Keratinocyte (primary cell): ENCODE data around the gene CHODL. TPM values are rescaled to one million over a fixed set of nuclear protein-coding genes. Genes with fewer than 3 reads are reported as not detected.

Experiments used
- DNase-seq: peaks from one replicate; pipeline ENCODE4 v3.0.0-alpha.2; 2011; ENCODE audit warnings: low read depth, missing footprints, low spot score
- FAIRE-seq: peaks from 2 replicates; lab custom pipeline; 2011; peaks lifted over from hg19 to GRCh38; lab: Jason Lieb, UNC
- H2AFZ ChIP-seq: 2 replicates; pipeline ENCODE4 v1.6.0; 2012; ENCODE audit warnings: low read length, control low read depth, inconsistent platforms; ENCODE audit not compliant: control insufficient read depth
- H3K27ac ChIP-seq: 2 replicates; pipeline ENCODE4 v1.5.1; 2011; ENCODE audit warnings: low read length; ENCODE audit not compliant: control insufficient read depth, insufficient read depth
- H3K27me3 ChIP-seq: 3 replicates; pipeline ENCODE4 v1.6.0; 2011; ENCODE audit warnings: low read length; ENCODE audit not compliant: control insufficient read depth, insufficient read depth; ENCODE audit errors: extremely low read depth
- H3K36me3 ChIP-seq, 2 experiments: 2 replicates in 1 of 2; 3 replicates in 1 of 2; pipeline ENCODE4 v1.5.1; 2011; ENCODE audit warnings: low read length in 2 of 2, mild to moderate bottlenecking in 1 of 2; ENCODE audit not compliant: control insufficient read depth in 2 of 2, insufficient read depth in 2 of 2; ENCODE audit errors: extremely low read depth in 1 of 2
- H3K4me1 ChIP-seq: 3 replicates; pipeline ENCODE4 v1.5.1; 2011; ENCODE audit warnings: low read length; ENCODE audit not compliant: control insufficient read depth, insufficient read depth; ENCODE audit errors: extremely low read depth
- H3K4me2 ChIP-seq: 3 replicates; pipeline ENCODE4 v1.6.0; 2011; ENCODE audit warnings: low read depth, low read length; ENCODE audit not compliant: control insufficient read depth, insufficient read depth; ENCODE audit errors: extremely low read depth
- H3K4me3 ChIP-seq, 3 experiments: fragments of 200-600 bp in 1 of 3; sonication (generic) in 1 of 3; 2 replicates in 2 of 3; 3 replicates in 1 of 3; pipeline ENCODE4 v1.5.1; 2011 to 2016; ENCODE audit warnings: low read length in 3 of 3, mild to moderate bottlenecking in 3 of 3, control low read depth in 2 of 3, inconsistent platforms in 1 of 3, low read depth in 1 of 3, mixed read lengths in 1 of 3, mixed run types in 1 of 3, moderate library complexity in 1 of 3; ENCODE audit not compliant: control insufficient read depth in 2 of 3, insufficient read depth in 2 of 3; ENCODE audit errors: extremely low read depth in 1 of 3
- H3K79me2 ChIP-seq: 2 replicates; pipeline ENCODE4 v1.6.0; 2012; ENCODE audit warnings: low read length; ENCODE audit not compliant: control insufficient read depth, insufficient read depth
- H3K9ac ChIP-seq: 3 replicates; pipeline ENCODE4 v1.6.0; 2011; ENCODE audit warnings: low read length; ENCODE audit not compliant: control insufficient read depth, insufficient read depth; ENCODE audit errors: extremely low read depth
- H3K9me1 ChIP-seq: 3 replicates; pipeline ENCODE4 v1.6.0; 2011; ENCODE audit warnings: low read length; ENCODE audit not compliant: control insufficient read depth, insufficient read depth; ENCODE audit errors: extremely low read depth
- H3K9me3 ChIP-seq: 2 replicates; pipeline ENCODE4 v1.5.1; 2012; ENCODE audit warnings: low read depth, low read length; ENCODE audit not compliant: control insufficient read depth
- H4K20me1 ChIP-seq: 3 replicates; pipeline ENCODE4 v1.6.0; 2011; ENCODE audit warnings: low read length; ENCODE audit not compliant: control insufficient read depth, insufficient read depth; ENCODE audit errors: extremely low read depth
- CTCF ChIP-seq, 3 experiments: IDR thresholded peaks in 1 of 3; conservative IDR thresholded peaks in 1 of 3; optimal IDR thresholded peaks in 1 of 3; 2 replicates in 2 of 3; 3 replicates in 1 of 3; pipeline versions ENCODE3 to v1.5.1; 2011; ENCODE audit warnings: low read length in 3 of 3, mild to moderate bottlenecking in 3 of 3, moderate library complexity in 2 of 3, control low read depth in 1 of 3, inconsistent platforms in 1 of 3; ENCODE audit not compliant: insufficient read depth in 2 of 3; ENCODE audit errors: extremely low read depth in 1 of 3
- EZH2 ChIP-seq: IDR thresholded peaks from one replicate; pipeline ENCODE4 v1.6.1; 2012; ENCODE audit warnings: inconsistent platforms, mild to moderate bottlenecking, low read length, moderate library complexity
- dilution Hi-C: fragments of 300-500 bp; cut with MboI; formaldehyde crosslinking; loops from one replicate; pipeline ENCODE4 v1.7.0; 2020; ENCODE audit warnings: low sequenced_read_pairs; ENCODE audit not compliant: extremely low pct_ligation_motif_present
- polyA plus RNA-seq, 5 experiments: library from polyadenylated mRNA; depleted of rRNA in 3 of 5; stranded (reverse) in 3 of 5; stranded (forward) in 1 of 5; unstranded in 1 of 5; fragments of >200 nt; gene quantifications; 1 replicate in 1 of 5; 2 replicates in 3 of 5; 3 replicates in 1 of 5; pipeline versions ENCODE4 v1.2.1 to v1.2.3, GENCODE V29; 2011 to 2012; ENCODE audit warnings: missing spikeins in 2 of 5, low read depth in 1 of 5, low replicate concordance in 1 of 5

The CHODL gene
- polyA plus RNA-seq, 1 donor (not counting 4 experiments of a cell fraction or from before 2014, with no cell fraction given): 1.4 TPM

GRCh38 chr21:18269856-18270255 lies 25.2 kb downstream of the CHODL start:
- FAIRE-seq (no peak), DNase-seq (no peak)
- H3K9me1 ChIP-seq: no peaks in the 10 kb centered on the region
- no peaks in the 10 kb centered on the region for H3K36me3 ChIP-seq
- H3K4me2 ChIP-seq: no peak overlapping the region
- H3K9ac ChIP-seq: no peak overlapping the region
- no peaks in the 10 kb centered on the region for H3K9me3 ChIP-seq
- no peak for TF ChIP-seq EZH2
- TF ChIP-seq CTCF (optimal IDR thresholded peaks at IDR 0.05 in 1 of 3, IDR thresholded peaks at IDR 0.05 in 1 of 3, conservative IDR thresholded peaks at IDR 0.05 in 1 of 3; ENCODE audit: extremely low read depth in 1 of 3, insufficient read depth in 2 of 3, low read length in 3 of 3): no peak
- H3K4me1 ChIP-seq: no peaks in the 10 kb centered on the region
- dilution Hi-C loops: no loop called here
- H3K4me3 ChIP-seq: no peak overlapping the region
- no peaks in the 10 kb centered on the region for H4K20me1 ChIP-seq
- no peaks in the 10 kb centered on the region for H3K79me2 ChIP-seq
- no peaks in the 10 kb centered on the region for H3K27me3 ChIP-seq
- no peak overlapping the region for H2AFZ ChIP-seq
- H3K27ac ChIP-seq: no peak overlapping the region

GRCh38 chr21:18273400-18273799 lies 28.8 kb downstream of the CHODL start:
- H3K9me1 ChIP-seq: no peaks in the 10 kb centered on the region
- DNase-seq (no peak), FAIRE-seq (no peak)
- H3K4me1 ChIP-seq: no peaks in the 10 kb centered on the region
- H4K20me1 ChIP-seq: no peaks in the 10 kb centered on the region
- H3K4me3 ChIP-seq: no peak overlapping the region
- H3K9me3 ChIP-seq: no peaks in the 10 kb centered on the region
- no peaks in the 10 kb centered on the region for H3K36me3 ChIP-seq
- no peaks in the 10 kb centered on the region for H3K79me2 ChIP-seq
- no peaks in the 10 kb centered on the region for H3K27me3 ChIP-seq
- no peak overlapping the region for H3K27ac ChIP-seq
- no peak overlapping the region for H2AFZ ChIP-seq
- TF ChIP-seq CTCF (optimal IDR thresholded peaks at IDR 0.05 in 1 of 3, IDR thresholded peaks at IDR 0.05 in 1 of 3, conservative IDR thresholded peaks at IDR 0.05 in 1 of 3; ENCODE audit: extremely low read depth in 1 of 3, insufficient read depth in 2 of 3, low read length in 3 of 3) (no peak), EZH2 (no peak)
- H3K4me2 ChIP-seq: no peak overlapping the region
- dilution Hi-C loops: no loop called here
- H3K9ac ChIP-seq: no peak overlapping the region
